Fibroblast of skin of abdomen (primary cell): Measurements from ENCODE around the gene PRSS1. TPM values are rescaled to one million over a fixed set of nuclear protein-coding genes. Genes with fewer than 3 reads are reported as not detected.
"Not testable (repeated sequence)": the region's sequence is repeated elsewhere in the genome, so short reads cannot be mapped to it uniquely, and the experiment has no call there.

Source experiments
- DNase-seq: peaks from one replicate; pipeline ENCODE4 v3.0.0-alpha.2; 2013
- polyA plus RNA-seq, 2 experiments: library from polyadenylated mRNA; unstranded; fragments of 120-200 nt; gene quantifications; one replicate each; pipeline ENCODE4 v1.2.1, GENCODE V29; 2013; ENCODE audit not compliant: insufficient read length in 2 of 2

PRSS1 gene
- not detected for polyA plus RNA-seq (2013, experiment 1 of 2; ENCODE audit: insufficient read length)
- 0.11 TPM for polyA plus RNA-seq (2013, experiment 2 of 2; ENCODE audit: insufficient read length)

- no peak for DNase-seq
These were observed at the start of gene PRSS1 for GRCh38 chr7:142749218-142749993. PRSS1 (plus strand) TSS chr7:142749472; CDS start chr7:142749485, 13 bp downstream.

- not testable (repeated sequence) for DNase-seq
These were observed 48.3 kb upstream of the PRSS1 start for GRCh38 chr7:142700935-142701334.

GRCh38 chr7:142703655-142704305 lies 45.5 kb upstream of the PRSS1 start:
- DNase-seq, result no peak

- DNase-seq, result not testable (repeated sequence)
These were observed 40.5 kb upstream of the PRSS1 start for GRCh38 chr7:142708726-142709125.

- DNase-seq, result no peak
These were observed 39.4 kb upstream of the PRSS1 start for GRCh38 chr7:142709921-142710320.

GRCh38 chr7:142711196-142711595 lies 38.1 kb upstream of the PRSS1 start:
- no peak for DNase-seq

- DNase-seq, result no peak
These were observed 37.3 kb upstream of the PRSS1 start for GRCh38 chr7:142711746-142712616.

GRCh38 chr7:142712617-142712957 lies 36.7 kb upstream of the PRSS1 start:
- no peak for DNase-seq

- no peak for DNase-seq
These were observed 34.9 kb upstream of the PRSS1 start for GRCh38 chr7:142714375-142714774.

GRCh38 chr7:142716596-142716995 lies 32.7 kb upstream of the PRSS1 start:
- DNase-seq, result no peak

GRCh38 chr7:142717453-142717852 lies 31.8 kb upstream of the PRSS1 start:
- DNase-seq, result no peak

GRCh38 chr7:142718313-142718712 lies 31.0 kb upstream of the PRSS1 start:
- DNase-seq, result no peak

GRCh38 chr7:142720172-142720773 lies 29.0 kb upstream of the PRSS1 start:
- DNase-seq, result no peak

- no peak for DNase-seq
These were observed 28.3 kb upstream of the PRSS1 start for GRCh38 chr7:142720986-142721385.

- no peak for DNase-seq
These were observed 27.0 kb upstream of the PRSS1 start for GRCh38 chr7:142722248-142722794.

- DNase-seq, result no peak
These were observed 16.0 kb upstream of the PRSS1 start for GRCh38 chr7:142733271-142733670.

GRCh38 chr7:142739923-142740492 lies 9.3 kb upstream of the PRSS1 start:
- no peak for DNase-seq

GRCh38 chr7:142740786-142741185 lies 8.5 kb upstream of the PRSS1 start:
- DNase-seq, result no peak

- DNase-seq, result not testable (repeated sequence)
These were observed 7.3 kb upstream of the PRSS1 start for GRCh38 chr7:142741932-142742331.

GRCh38 chr7:142745091-142745635 lies 4.1 kb upstream of the PRSS1 start:
- peak; percentile 6 for DNase-seq

GRCh38 chr7:142745745-142746144 lies 3.5 kb upstream of the PRSS1 start:
- no peak for DNase-seq

- no peak for DNase-seq
These were observed 3.0 kb upstream of the PRSS1 start for GRCh38 chr7:142746264-142746663.
